WERI-Rb-1 (cell line): ENCODE measurements around the gene VMP1.

Experiments used
- DNase-seq: peaks from one replicate; pipeline ENCODE4 v3.0.0-alpha.2; 2020
- H3K27ac ChIP-seq: fragments of 250-450 bp; sonication (Bioruptor Pico); 2 replicates; pipeline ENCODE4 v1.5.1; 2020; ENCODE audit warnings: mild to moderate bottlenecking, moderate library complexity
- H3K27me3 ChIP-seq: fragments of 250-450 bp; sonication (Bioruptor Pico); 2 replicates; pipeline ENCODE4 v1.5.1; 2021; ENCODE audit warnings: mild to moderate bottlenecking, low read depth, moderate library complexity; ENCODE audit not compliant: insufficient read depth, severe bottlenecking
- H3K36me3 ChIP-seq: fragments of 250-450 bp; sonication (Bioruptor Pico); 2 replicates; pipeline ENCODE4 v1.5.1; 2020; ENCODE audit warnings: mild to moderate bottlenecking, moderate library complexity
- H3K4me3 ChIP-seq: 2 replicates; pipeline ENCODE4 v1.5.1; 2011; ENCODE audit warnings: low read depth, mild to moderate bottlenecking, control low read depth, low read length
- H3K9me3 ChIP-seq: fragments of 250-450 bp; sonication (Bioruptor Pico); 2 replicates; pipeline ENCODE4 v1.5.1; 2021; ENCODE audit warnings: mild to moderate bottlenecking, moderate library complexity; ENCODE audit not compliant: severe bottlenecking
- TF ChIP-seq, protein P1 (sequence below): IDR thresholded peaks from 2 replicates; pipeline ENCODE4 v1.5.1; 2011; ENCODE audit warnings: low read depth, mild to moderate bottlenecking, control low read depth, inconsistent platforms, low read length

Gene VMP1

DNA sequence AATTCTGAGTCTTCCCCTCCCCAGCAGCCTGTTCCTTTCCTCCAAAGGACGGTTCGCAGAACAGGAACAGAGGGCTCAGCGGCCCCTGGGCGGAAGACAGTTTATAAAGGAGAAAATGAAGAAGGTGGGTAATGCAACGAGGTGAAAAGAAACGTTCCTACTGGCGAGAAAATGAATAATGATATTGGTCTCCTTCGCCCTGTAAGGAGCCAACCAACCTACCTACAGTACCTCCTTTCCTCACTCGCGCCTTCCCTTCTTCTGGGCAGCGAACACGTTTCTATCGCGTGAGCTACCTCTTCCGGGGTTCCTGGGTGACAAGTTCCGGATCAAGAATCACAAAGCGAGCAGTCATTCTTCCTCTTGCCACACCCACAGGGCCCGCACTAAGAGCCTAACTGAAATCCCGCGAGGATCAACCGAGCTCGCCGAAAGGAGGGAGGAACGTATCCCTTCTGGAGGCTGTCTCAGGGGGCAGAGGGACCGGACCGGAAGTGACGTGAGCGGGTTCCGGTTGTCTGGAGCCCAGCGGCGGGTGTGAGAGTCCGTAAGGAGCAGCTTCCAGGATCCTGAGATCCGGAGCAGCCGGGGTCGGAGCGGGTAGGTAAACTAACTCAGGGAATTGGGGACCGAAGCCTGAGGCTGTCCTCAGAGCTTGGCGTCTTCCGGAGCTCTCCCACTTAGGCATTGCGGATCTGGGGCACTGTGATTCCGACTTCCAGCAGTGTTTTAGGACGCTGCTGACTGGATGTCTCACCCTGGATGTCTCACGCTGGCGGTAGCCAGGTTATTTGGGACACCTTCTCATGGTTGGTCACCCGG, at the start of gene VMP1, which contains the start of gene PTRH2:
TSS of gene VMP1 (plus strand) at position 506 of the 822 bp plus-strand sequence. CDS start 23,793 bp downstream, outside the sequence.
TSS of gene PTRH2 (minus strand) at position 282 of the 822 bp plus-strand sequence. CDS start 9,452 bp downstream, outside the sequence.
- H3K9me3 ChIP-seq, result no peaks in the 10 kb centered on the region
- H3K27ac ChIP-seq, result peak within 1 kb of the TSS; percentile 86
- DNase-seq, result peak; percentile 100
- H3K36me3 ChIP-seq, result peaks cover 28% of the 10 kb centered on the region
- peak within 1 kb of the TSS; percentile 85 for H3K4me3 ChIP-seq
- no peaks in the 10 kb centered on the region for H3K27me3 ChIP-seq
- TF ChIP-seq, protein P1, sequence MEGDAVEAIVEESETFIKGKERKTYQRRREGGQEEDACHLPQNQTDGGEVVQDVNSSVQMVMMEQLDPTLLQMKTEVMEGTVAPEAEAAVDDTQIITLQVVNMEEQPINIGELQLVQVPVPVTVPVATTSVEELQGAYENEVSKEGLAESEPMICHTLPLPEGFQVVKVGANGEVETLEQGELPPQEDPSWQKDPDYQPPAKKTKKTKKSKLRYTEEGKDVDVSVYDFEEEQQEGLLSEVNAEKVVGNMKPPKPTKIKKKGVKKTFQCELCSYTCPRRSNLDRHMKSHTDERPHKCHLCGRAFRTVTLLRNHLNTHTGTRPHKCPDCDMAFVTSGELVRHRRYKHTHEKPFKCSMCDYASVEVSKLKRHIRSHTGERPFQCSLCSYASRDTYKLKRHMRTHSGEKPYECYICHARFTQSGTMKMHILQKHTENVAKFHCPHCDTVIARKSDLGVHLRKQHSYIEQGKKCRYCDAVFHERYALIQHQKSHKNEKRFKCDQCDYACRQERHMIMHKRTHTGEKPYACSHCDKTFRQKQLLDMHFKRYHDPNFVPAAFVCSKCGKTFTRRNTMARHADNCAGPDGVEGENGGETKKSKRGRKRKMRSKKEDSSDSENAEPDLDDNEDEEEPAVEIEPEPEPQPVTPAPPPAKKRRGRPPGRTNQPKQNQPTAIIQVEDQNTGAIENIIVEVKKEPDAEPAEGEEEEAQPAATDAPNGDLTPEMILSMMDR, result no peak

DNA sequence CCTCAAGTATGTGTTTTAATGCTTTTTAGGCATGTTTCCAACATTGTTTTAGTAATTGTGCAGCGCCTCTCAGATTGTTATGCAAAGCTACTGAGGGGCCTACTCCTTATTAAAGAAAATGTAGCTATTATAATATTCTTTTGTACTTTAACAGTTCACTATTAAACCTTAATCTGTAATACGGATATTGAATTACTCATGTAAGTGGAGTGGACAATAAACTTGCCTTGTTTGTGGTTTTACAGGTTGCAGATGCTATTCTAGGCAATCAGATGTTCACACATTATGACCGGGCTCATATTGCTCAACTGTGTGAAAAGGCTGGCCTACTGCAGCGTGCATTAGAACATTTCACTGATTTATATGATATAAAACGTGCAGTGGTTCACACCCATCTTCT, 41.2 kb upstream of the VMP1 start:
- no peak for DNase-seq
- no peak overlapping the region for H3K27ac ChIP-seq

DNA sequence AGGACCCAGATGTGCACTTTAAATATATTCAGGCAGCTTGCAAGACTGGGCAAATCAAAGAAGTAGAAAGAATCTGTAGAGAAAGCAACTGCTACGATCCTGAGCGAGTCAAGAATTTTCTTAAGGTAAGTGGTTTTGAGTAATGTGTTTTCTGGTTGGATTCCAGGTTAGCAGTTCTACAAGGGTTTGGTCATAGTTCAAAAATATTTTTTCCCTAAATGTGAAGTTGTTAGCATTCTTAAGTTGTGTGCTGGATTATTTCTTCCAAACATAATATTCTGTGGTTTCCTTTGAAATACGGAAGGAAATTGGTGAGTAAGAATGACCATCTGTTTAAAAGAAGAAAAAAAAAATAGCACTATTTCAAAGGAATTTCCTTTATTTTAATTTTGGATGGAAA, 38.6 kb upstream of the VMP1 start:
- Histone ChIP-seq H3K27me3 (no peaks in the 10 kb centered on the region), H3K4me3 (no peak overlapping the region), H3K36me3 (peaks cover 86% of the 10 kb centered on the region), H3K9me3 (no peaks in the 10 kb centered on the region), H3K27ac (no peak overlapping the region)
- no peak for DNase-seq
- TF ChIP-seq, protein P1, result no peak

More for the DNA sequence above, 41.2 kb upstream of the VMP1 start:
- TF ChIP-seq, protein P1, result no peak
- H3K27me3 ChIP-seq, result no peaks in the 10 kb centered on the region
- H3K36me3 ChIP-seq, result peaks cover 96% of the 10 kb centered on the region
- H3K9me3 ChIP-seq, result no peaks in the 10 kb centered on the region
- no peak overlapping the region for H3K4me3 ChIP-seq

DNA sequence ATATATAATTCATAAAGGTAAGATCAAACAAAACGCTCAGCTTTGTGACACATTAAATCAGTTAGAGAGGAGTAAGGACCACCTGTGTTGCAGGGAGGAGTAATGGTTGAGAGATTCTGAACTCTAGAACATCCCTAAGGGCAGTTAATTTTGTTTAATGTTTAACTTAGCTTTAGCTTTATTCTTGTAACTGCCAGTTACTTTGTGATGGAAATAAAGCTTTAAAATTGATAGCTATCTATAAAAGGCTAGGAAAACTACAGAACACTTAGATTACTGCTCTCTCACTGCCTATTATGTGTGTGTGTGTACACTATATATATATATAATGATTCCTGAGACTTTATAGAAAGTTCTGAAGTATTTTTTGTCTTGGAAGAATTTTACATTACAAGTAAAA, 38.0 kb upstream of the VMP1 start:
- Histone ChIP-seq H3K27me3 (no peaks in the 10 kb centered on the region), H3K9me3 (no peaks in the 10 kb centered on the region), H3K36me3 (peaks cover 85% of the 10 kb centered on the region), H3K4me3 (no peak overlapping the region), H3K27ac (no peak overlapping the region)
- DNase-seq, result no peak
- TF ChIP-seq, protein P1, result no peak

DNA sequence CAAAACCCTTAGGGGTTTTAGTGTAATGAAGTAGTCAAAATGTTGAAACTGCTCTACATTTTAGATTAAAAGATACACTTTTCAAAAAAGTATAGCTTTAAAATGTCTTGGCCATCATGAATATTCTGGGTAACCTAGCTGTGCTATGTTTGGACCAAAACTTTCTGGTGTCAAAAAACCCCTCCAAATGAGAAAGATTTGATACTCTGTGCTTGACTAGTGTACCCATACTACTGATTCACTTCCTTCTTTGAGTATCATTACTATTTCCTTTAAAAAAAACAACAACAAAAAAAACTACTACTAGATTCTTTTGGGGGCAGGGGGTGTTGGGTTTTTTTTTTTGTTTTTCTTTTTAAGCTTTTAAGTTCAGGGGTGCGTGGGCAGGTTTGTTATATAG, 37.5 kb upstream of the VMP1 start:
- Histone ChIP-seq H3K36me3 (peaks cover 86% of the 10 kb centered on the region), H3K9me3 (no peaks in the 10 kb centered on the region), H3K4me3 (no peak overlapping the region), H3K27ac (no peak overlapping the region), H3K27me3 (no peaks in the 10 kb centered on the region)
- TF ChIP-seq, protein P1, result no peak
- no peak for DNase-seq
